Measurements from ENCODE around the gene KRT81.

The KRT81 gene

DNA sequence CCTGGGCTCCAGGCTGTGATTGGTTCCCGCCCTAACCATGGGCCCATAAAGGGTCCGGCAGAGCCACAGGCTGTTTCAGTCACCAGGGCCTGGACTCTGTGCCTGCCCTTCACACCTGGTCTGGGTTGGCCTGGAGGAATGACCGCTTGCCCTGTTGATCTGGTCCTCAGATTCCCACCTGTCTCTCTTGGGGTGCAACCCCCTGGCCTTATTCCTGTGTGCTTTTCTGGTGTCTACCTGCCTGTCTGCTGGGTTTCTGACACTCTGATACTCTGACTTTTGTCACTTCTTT, 32.8 kb upstream of the KRT81 start:
- H2BK15ac ChIP-seq (ENCODE audit: low read depth, poor library complexity, severe bottlenecking): no peak overlapping the region
- no peak overlapping the region for H3K4ac ChIP-seq (ENCODE audit: low read depth in 1 of 2, low read length in 2 of 2)
- no peaks in the 10 kb centered on the region for H3K9me3 ChIP-seq (ENCODE audit: control insufficient read depth, low read length)
- no peak overlapping the region for H2AFZ ChIP-seq (ENCODE audit: low read depth, low read length)
- no peak overlapping the region for H3K27ac ChIP-seq (ENCODE audit: low read length, poor library complexity, severe bottlenecking)
- H2BK120ac ChIP-seq (ENCODE audit: low read depth, low read length): no peak overlapping the region
- H3K14ac ChIP-seq (ENCODE audit: low read length in 2 of 2): no peak overlapping the region
- no peak overlapping the region for H4K8ac ChIP-seq (ENCODE audit: low read length)
- H2BK5ac ChIP-seq (ENCODE audit: low read depth, low read length, poor library complexity, severe bottlenecking): no peak overlapping the region
- H3K27me3 ChIP-seq (ENCODE audit: control insufficient read depth in 1 of 2, insufficient read depth in 1 of 2, low read length in 2 of 2): peaks cover 65 to 88% of the 10 kb centered on the region in 2 experiments
- H3K18ac ChIP-seq (ENCODE audit: low read depth in 1 of 2, low read length in 2 of 2): no peak overlapping the region
- H3K4me1 ChIP-seq (ENCODE audit: control insufficient read depth, insufficient read depth, low read depth, low read length): no peaks in the 10 kb centered on the region
- no peak overlapping the region for H2BK12ac ChIP-seq (ENCODE audit: low read length in 2 of 2)
- no peaks in the 10 kb centered on the region for H3K36me3 ChIP-seq (ENCODE audit: control insufficient read depth in 1 of 2, insufficient read depth in 2 of 2, low read depth in 1 of 2, low read length in 2 of 2)
- 84% methylated on average over 3 of the region's 3 CpGs for WGBS
- no peak overlapping the region for H3K9ac ChIP-seq (ENCODE audit: low read length)
- H3K4me2 ChIP-seq (ENCODE audit: low read length, poor library complexity, severe bottlenecking): no peak overlapping the region
- no peak overlapping the region for H3K4me3 ChIP-seq (ENCODE audit: insufficient read depth in 1 of 2, low read depth in 1 of 2, low read length in 2 of 2)
- no peak for DNase-seq
- H2AK5ac ChIP-seq (ENCODE audit: low read length, severe bottlenecking): no peak overlapping the region
- no peak overlapping the region for H4K91ac ChIP-seq (ENCODE audit: low read length)
- H3K23ac ChIP-seq (ENCODE audit: low read length in 2 of 2): no peak overlapping the region
- H3K79me1 ChIP-seq (replicated peaks; ENCODE audit: low read length, poor library complexity, severe bottlenecking): no peaks in the 10 kb centered on the region

DNA sequence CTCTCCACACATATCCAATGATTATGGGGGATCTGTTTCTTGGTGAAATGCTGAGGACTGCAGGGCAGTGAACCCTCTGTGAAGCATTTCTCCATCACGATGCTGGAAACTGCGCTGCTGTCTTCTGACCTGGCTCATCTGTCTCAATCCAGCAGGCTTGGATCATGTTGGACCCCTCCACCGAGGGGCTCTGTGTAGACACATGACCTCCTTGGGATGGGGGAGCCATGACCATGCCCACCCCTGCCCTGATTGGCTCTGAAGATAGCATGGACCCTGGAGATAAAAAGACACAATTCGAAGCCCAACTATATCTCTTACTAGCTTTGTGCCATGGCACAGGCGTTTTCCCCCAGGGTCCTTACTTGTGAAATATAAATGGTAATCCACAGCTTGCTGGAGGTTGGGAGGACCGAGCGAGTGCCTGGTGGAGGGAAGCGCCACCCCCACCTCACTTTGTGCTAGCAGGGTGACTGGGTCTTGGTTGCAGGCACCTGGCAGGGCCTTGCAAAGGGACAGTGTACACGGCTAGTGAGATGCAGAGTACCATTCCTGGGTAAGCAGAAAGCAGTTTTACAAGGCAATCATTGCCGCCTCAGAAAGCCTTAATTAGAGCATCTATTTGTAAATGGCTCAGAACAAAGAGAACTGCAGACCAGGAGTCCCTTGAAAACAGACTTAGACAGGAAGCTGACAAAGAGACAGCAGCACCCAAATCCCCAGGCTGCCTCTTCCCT, 32.2 kb upstream of the KRT81 start:
- Histone ChIP-seq H2BK15ac (ENCODE audit: low read depth, poor library complexity, severe bottlenecking) (no peak overlapping the region), H3K14ac (ENCODE audit: low read length in 2 of 2) (no peak overlapping the region), H4K8ac (ENCODE audit: low read length) (no peak overlapping the region), H3K9ac (ENCODE audit: low read length) (no peak overlapping the region), H2BK12ac (ENCODE audit: low read length in 2 of 2) (no peak overlapping the region), H2AK5ac (ENCODE audit: low read length, severe bottlenecking) (no peak overlapping the region), H3K4me3 (ENCODE audit: insufficient read depth in 1 of 2, low read depth in 1 of 2, low read length in 2 of 2) (no peak overlapping the region), H2AFZ (ENCODE audit: low read depth, low read length) (no peak overlapping the region), H3K4me1 (ENCODE audit: control insufficient read depth, insufficient read depth, low read depth, low read length) (no peaks in the 10 kb centered on the region), H2BK5ac (ENCODE audit: low read depth, low read length, poor library complexity, severe bottlenecking) (no peak overlapping the region), H3K9me3 (ENCODE audit: control insufficient read depth, low read length) (no peaks in the 10 kb centered on the region), H4K91ac (ENCODE audit: low read length) (no peak overlapping the region), H3K4me2 (ENCODE audit: low read length, poor library complexity, severe bottlenecking) (no peak overlapping the region), H3K4ac (ENCODE audit: low read depth in 1 of 2, low read length in 2 of 2) (no peak overlapping the region), H3K36me3 (ENCODE audit: control insufficient read depth in 1 of 2, insufficient read depth in 2 of 2, low read depth in 1 of 2, low read length in 2 of 2) (no peaks in the 10 kb centered on the region), H3K79me1 (replicated peaks; ENCODE audit: low read length, poor library complexity, severe bottlenecking) (no peaks in the 10 kb centered on the region), H3K18ac (ENCODE audit: low read depth in 1 of 2, low read length in 2 of 2) (no peak overlapping the region), H2BK120ac (ENCODE audit: low read depth, low read length) (no peak overlapping the region), H3K27me3 (ENCODE audit: control insufficient read depth in 1 of 2, insufficient read depth in 1 of 2, low read length in 2 of 2) (peaks cover 62 to 88% of the 10 kb centered on the region in 2 experiments), H3K27ac (ENCODE audit: low read length, poor library complexity, severe bottlenecking) (no peak overlapping the region), H3K23ac (ENCODE audit: low read length in 2 of 2) (no peak overlapping the region)
- 70% methylated on average over 9 of the region's 10 CpGs for WGBS
- DNase-seq: no peak

DNA sequence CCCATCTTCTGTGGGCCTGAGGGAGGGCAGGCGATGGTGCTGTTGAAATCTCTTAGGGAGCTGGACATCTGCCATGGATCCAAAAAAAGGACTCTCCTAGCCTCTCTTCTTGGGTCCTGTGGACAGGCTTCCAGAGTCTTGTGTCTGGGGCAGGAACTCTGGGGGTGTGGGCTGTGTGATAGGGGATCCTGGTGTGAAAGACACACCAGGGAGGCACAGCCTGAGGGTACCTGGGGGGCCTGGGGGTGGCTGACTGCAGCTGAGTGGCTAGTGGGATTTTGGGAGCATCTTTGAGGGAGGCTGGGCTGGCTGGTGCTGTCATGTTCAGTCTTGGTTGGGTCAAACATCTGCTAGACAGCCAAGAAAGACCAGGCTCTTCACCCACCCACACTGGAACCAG, 31.7 kb upstream of the KRT81 start:
- no peak overlapping the region for H2BK15ac ChIP-seq (ENCODE audit: low read depth, poor library complexity, severe bottlenecking)
- no peak overlapping the region for H2BK5ac ChIP-seq (ENCODE audit: low read depth, low read length, poor library complexity, severe bottlenecking)
- H2AFZ ChIP-seq (ENCODE audit: low read depth, low read length): no peak overlapping the region
- H3K9me3 ChIP-seq (ENCODE audit: control insufficient read depth, low read length): no peaks in the 10 kb centered on the region
- H3K27ac ChIP-seq (ENCODE audit: low read length, poor library complexity, severe bottlenecking): no peak overlapping the region
- no peaks in the 10 kb centered on the region for H3K79me1 ChIP-seq (replicated peaks; ENCODE audit: low read length, poor library complexity, severe bottlenecking)
- no peak overlapping the region for H3K9ac ChIP-seq (ENCODE audit: low read length)
- no peaks in the 10 kb centered on the region for H3K4me1 ChIP-seq (ENCODE audit: control insufficient read depth, insufficient read depth, low read depth, low read length)
- H3K36me3 ChIP-seq (ENCODE audit: control insufficient read depth in 1 of 2, insufficient read depth in 2 of 2, low read depth in 1 of 2, low read length in 2 of 2): no peaks in the 10 kb centered on the region
- peaks cover 66 to 89% of the 10 kb centered on the region in 2 experiments for H3K27me3 ChIP-seq (ENCODE audit: control insufficient read depth in 1 of 2, insufficient read depth in 1 of 2, low read length in 2 of 2)
- DNase-seq: no peak
- no peak overlapping the region for H2BK120ac ChIP-seq (ENCODE audit: low read depth, low read length)
- no peak overlapping the region for H3K14ac ChIP-seq (ENCODE audit: low read length in 2 of 2)
- H4K91ac ChIP-seq (ENCODE audit: low read length): no peak overlapping the region
- H2AK5ac ChIP-seq (ENCODE audit: low read length, severe bottlenecking): no peak overlapping the region
- no peak overlapping the region for H3K18ac ChIP-seq (ENCODE audit: low read depth in 1 of 2, low read length in 2 of 2)
- no peak overlapping the region for H3K4ac ChIP-seq (ENCODE audit: low read depth in 1 of 2, low read length in 2 of 2)
- 43% methylated on average over 1 of the region's 1 CpG for WGBS
- H4K8ac ChIP-seq (ENCODE audit: low read length): no peak overlapping the region
- no peak overlapping the region for H3K4me2 ChIP-seq (ENCODE audit: low read length, poor library complexity, severe bottlenecking)
- no peak overlapping the region for H2BK12ac ChIP-seq (ENCODE audit: low read length in 2 of 2)
- no peak overlapping the region for H3K23ac ChIP-seq (ENCODE audit: low read length in 2 of 2)
- no peak overlapping the region for H3K4me3 ChIP-seq (ENCODE audit: insufficient read depth in 1 of 2, low read depth in 1 of 2, low read length in 2 of 2)

DNA sequence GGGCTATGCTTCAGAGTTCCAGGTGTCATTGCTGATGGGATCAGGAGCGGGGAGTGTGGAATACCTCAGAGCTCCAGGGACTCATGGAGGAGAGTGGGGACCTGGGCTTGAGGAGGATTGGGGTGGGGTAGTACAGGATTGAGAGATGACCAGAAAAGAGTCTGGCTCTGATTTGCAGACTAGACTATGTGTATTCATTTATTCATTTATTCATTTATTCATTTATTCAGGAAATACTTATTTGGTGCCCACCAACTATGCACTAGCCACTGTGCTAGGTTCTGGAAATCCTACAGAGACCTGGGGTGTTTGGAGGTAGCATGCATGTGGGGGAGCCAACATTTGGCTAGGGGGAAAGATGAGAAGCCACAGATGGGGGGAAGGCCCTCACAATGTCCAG, 30.7 kb upstream of the KRT81 start:
- Histone ChIP-seq H3K9me3 (ENCODE audit: control insufficient read depth, low read length) (no peaks in the 10 kb centered on the region), H4K8ac (ENCODE audit: low read length) (no peak overlapping the region), H2BK5ac (ENCODE audit: low read depth, low read length, poor library complexity, severe bottlenecking) (no peak overlapping the region), H3K14ac (ENCODE audit: low read length in 2 of 2) (no peak overlapping the region), H3K27me3 (ENCODE audit: control insufficient read depth in 1 of 2, insufficient read depth in 1 of 2, low read length in 2 of 2) (peaks cover 72 to 89% of the 10 kb centered on the region in 2 experiments), H2BK120ac (ENCODE audit: low read depth, low read length) (no peak overlapping the region), H3K4me1 (ENCODE audit: control insufficient read depth, insufficient read depth, low read depth, low read length) (no peaks in the 10 kb centered on the region), H3K4ac (ENCODE audit: low read depth in 1 of 2, low read length in 2 of 2) (no peak overlapping the region), H3K23ac (ENCODE audit: low read length in 2 of 2) (no peak overlapping the region), H3K36me3 (ENCODE audit: control insufficient read depth in 1 of 2, insufficient read depth in 2 of 2, low read depth in 1 of 2, low read length in 2 of 2) (no peaks in the 10 kb centered on the region), H3K79me1 (replicated peaks; ENCODE audit: low read length, poor library complexity, severe bottlenecking) (no peaks in the 10 kb centered on the region), H2AFZ (ENCODE audit: low read depth, low read length) (no peak overlapping the region), H4K91ac (ENCODE audit: low read length) (no peak overlapping the region), H3K18ac (ENCODE audit: low read depth in 1 of 2, low read length in 2 of 2) (no peak overlapping the region), H3K4me3 (ENCODE audit: insufficient read depth in 1 of 2, low read depth in 1 of 2, low read length in 2 of 2) (no peak overlapping the region), H2BK12ac (ENCODE audit: low read length in 2 of 2) (no peak overlapping the region), H2BK15ac (ENCODE audit: low read depth, poor library complexity, severe bottlenecking) (no peak overlapping the region), H3K27ac (ENCODE audit: low read length, poor library complexity, severe bottlenecking) (no peak overlapping the region), H2AK5ac (ENCODE audit: low read length, severe bottlenecking) (no peak overlapping the region), H3K4me2 (ENCODE audit: low read length, poor library complexity, severe bottlenecking) (no peak overlapping the region), H3K9ac (ENCODE audit: low read length) (no peak overlapping the region)
- DNase-seq: no peak
- WGBS: 89% methylated on average over 1 of the region's 1 CpG
